Stimulated activated CD4-positive, alpha-beta T cell treated with anti-CD3 and anti-CD28 coated beads, Interleukin-4, amount 100 ng/mL, for 1 hour (primary cell): ENCODE measurements around the gene FOXO1.

Experiments used
- DNase-seq: peaks from one replicate; pipeline ENCODE4 v3.0.0-alpha.2; 2020

Gene FOXO1

DNA sequence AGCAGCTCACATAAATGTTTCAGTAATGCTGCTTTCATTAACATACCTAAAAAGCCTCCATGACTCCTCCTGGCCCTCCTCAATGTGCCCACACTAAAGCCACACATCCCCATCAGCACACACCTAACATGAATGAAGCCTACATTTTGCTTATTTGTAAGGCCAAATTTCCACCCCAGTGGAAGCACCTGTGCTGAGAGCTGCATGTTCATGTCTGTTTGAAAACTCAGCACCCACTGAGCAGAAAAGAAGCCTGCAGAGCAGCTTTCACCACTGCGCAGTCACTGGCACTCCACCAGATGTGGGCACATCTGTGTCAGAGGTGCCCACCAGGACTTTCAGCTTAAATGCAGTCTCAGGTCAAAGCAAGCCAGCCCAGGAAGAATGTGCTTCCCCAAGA is 93.5 kb downstream of the FOXO1 start:
- DNase-seq: no peak

DNA sequence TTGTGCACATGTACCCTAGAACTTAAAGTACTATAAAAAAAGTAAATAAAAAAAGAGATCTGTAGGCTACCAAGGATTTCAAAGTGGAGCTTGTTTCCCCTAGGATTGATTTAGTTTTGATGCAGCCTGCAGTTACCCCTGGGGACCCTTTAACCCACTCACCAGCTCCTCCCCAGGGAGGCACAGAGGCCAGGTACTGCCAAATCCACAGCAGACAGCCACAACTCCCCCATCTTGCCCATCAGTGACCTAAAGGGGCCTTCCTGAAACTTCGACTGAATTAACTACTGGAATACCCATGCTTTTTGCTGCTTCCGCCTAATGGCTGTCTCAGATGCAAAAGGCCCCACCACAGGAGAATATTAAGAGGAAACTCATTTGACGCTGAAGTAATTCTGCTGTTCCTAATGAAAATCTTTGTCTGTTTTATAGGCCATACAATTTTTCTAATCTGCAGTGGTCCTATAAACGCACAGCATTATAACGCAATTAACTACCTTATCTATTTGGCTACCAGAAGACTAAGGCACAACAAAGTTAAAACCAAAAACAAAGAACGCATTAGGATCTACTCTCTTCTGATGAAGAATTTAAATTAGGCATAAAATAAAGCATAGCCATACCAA is 95.0 kb downstream of the FOXO1 start:
- no peak for DNase-seq

DNA sequence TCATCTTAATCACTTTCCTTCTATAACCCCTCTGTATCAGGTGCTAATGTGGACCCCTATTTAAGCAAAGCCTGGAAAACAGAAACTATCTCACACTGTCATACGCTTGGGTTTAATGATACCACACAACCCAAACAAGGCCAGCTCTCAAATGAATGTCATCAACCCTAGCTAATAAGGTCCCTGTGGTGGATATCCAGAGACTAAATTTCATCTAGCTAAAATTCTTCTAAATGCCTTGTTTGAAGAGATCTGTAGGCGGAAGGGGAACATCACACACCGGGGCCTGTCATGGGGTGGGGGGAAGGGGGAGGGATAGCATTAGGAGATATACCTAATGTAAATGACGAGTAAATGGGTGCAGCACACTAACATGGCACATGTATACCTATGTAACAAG is 95.5 kb downstream of the FOXO1 start:
- DNase-seq: no peak

DNA sequence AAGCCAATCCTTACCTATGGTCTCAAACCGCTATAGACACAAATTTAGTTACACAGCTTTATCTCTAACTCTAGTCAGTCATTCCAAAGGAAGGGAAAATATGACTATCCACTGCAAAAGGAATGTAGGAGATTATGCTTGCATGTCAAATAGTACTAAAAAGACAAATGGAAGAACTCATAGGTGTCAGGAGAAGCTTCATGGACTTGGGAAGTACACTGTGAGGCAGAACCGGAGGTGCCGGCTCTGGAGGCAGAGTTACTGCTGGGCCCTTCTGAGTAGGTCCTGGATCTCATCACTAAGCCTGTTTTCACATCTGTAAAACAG is 97.5 kb downstream of the FOXO1 start:
- no peak for DNase-seq

DNA sequence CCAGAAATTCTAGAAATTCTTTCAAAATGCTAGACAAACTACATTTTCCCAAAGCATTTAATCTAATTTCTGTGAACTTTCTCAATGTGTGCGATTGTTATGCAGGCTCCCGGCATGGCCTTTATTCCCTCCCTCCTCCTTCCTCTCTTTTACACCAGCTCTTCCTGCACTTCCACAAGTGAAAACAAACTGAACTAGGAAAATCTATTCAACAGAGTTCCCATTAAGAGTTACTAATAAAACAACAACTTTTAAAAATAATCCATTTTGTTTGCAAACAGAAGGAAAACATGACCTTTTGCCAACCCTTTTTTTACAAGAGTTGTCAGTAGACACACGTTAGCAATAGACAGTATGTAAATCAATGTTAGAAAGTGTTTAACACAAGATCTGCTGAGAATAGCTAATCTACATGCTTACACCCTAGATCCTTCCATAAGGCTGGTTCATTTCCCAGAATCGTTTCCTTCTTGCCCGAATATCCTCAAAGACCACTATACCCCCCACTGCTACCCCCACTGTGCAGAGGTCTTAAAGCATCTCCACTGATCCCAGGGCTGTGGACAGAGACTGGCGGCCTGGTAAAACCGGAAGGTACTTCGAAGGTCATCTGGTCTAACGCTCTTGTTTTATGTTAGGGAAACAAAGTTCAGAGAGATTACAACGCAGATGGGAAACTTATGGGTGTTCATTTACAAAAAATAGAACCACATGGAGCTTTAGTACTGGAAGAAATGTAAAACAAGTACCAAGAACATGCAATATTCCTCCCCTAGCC is 98.0 kb downstream of the FOXO1 start:
- DNase-seq: no peak

DNA sequence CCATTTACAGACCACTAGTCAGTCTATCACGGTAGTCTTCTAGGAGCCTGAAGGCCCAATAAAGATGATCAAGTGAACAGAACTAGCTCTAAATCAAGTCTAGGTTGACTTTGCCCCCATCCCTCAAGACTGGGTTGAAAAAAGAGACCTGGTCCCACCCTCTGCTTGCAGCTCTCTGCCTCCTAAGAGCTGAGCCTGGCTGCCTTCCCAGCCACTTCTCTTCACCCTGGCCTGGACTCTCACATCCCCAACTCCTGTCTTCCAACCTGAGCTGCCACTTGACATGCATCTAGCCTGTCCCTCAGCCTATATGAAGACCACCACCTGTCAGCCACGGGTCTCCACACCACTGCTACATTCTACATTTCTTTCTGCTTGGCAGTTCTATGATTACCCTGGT is 99.6 kb downstream of the FOXO1 start:
- DNase-seq: no peak

DNA sequence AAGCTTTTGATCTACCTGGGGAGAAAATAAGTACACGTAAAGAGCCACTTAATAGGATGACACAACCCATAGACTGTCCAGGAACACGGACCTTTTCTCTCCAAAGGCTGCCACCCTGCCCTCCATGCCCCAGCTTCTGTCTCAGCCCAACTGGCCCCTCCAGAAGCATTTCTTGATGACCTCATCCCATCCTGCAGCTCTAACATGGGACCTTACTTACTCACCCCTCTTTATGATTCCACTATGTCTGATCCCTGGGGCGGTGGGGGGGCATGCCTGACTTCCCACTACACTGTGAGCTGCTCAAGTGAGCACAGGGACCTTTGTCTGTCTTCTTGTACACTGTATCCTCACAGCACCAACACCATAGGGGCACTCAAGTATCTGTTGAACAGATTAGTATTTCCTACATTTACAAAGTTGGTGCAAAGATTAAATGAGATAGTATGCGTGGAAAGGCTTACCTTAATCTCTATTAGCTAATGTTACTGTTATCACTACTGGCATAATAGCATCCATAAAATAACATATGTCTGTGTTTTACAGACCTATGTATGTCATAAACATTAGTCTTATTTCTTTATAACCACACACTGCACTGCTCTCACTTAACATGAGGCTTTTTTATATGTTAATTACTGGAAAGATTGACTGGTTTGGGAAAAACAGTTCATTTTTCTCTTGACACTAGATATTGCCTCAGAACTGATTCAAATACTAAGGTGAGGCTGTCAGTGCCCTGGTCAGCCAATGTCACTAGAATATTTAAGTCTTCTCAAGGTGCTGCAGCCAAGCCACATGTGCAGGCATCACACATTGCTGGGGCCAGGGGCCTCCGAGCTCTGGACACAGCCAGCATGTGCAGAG is 100.9 kb downstream of the FOXO1 start:
- DNase-seq: no peak

DNA sequence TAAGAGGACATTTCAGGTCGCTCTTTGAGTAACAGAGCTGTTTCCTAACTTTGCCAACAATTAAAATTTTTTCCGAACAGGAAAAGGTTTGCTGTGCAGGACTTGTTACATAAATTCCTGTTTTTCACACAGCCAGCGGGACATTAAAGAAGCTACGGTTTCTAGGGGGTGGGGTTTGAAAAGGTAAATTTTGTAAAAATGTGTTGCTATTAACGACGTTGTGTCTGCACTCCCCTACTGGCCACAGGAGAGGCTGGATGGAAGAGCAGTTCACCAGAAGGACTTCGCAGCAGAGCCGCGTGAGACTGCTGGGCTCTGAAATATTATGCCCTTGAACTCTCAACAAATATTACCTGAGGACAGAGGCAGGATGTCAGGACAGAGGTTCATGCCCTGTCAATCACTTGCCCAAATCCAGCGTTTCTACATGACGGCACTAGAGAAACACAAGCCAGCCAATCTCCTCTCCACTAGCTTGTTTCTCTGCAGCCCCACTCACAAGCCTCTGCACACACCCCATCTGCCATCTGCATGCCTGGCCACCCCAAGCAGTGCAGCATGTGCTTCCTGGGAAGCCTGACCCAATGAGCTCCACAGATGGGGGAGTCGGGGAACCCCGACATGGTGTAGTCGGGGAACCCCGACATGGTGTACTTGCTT is 102.0 kb downstream of the FOXO1 start:
- no peak for DNase-seq

DNA sequence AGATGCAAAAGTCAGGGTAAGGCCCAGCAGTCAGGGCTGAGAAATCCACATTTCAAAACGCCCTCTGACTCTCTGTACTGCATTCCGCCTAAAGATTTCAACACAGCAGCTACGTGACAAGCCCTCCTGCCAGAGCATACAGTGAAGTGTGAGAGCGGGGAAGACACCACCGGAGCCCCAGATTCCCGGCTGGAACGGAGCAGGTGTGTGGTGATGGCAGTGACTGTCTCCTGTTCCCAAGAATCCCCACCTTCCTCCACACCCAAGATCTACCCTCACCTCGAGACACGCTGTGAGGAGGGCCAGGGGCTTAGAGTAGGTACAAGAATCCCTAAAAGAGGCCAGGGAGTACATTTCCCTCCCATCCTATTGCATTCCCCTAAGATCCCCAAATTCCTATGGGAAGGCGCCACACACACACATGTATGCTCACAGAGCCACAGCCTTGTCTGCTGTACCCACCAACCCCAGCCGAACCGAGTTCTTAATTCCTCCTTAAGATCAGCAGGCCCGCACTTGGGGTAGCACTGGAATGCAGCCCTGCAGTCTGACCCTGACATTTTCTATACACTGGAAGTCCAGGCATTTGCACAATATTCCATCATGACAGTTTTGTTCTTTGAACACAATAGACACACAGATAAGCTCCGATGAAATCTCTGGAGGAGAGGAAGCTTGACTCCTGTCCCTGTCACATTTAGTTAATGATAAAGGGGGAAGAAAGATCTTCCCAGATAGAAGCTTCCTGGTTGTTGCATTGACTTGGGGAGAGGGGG is 102.9 kb downstream of the FOXO1 start:
- DNase-seq: no peak

DNA sequence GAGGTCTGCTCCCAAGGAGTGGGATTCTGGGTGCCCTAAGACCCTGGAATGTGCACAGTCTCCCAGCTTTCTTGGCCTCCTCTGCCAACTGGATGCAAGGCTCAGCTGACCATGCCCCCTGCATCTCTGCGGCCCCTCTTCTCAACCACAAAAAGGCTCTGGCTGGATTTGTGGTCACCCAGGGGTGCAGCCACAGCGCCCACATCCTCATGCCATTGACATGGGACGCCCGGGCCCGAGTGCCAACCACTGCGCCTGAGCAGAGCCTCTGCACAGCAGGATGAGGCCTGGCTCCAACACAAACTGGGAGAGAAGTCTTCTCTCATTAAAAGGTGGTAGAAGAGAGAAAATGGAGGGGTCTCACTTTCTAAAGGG is 103.5 kb downstream of the FOXO1 start:
- DNase-seq: no peak

DNA sequence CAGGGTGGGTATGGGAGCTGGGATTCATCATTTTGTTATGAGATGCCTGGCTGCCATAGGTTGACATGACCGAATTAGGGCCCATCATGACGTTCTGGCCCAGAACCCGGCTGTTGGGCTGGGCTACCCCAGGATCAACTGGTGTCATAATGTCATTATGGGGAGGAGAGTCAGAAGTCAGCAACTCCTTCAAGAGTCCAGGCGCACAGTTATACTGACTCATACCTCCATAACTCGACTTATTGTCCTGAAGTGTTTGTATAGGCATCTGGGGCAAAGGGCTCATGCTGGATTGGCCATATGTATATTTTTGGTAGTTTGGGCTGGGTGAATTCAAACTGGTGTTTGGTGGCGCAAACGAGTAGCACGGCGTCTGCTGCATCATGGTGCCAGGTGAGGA is 106.5 kb downstream of the FOXO1 start:
- DNase-seq: no peak

DNA sequence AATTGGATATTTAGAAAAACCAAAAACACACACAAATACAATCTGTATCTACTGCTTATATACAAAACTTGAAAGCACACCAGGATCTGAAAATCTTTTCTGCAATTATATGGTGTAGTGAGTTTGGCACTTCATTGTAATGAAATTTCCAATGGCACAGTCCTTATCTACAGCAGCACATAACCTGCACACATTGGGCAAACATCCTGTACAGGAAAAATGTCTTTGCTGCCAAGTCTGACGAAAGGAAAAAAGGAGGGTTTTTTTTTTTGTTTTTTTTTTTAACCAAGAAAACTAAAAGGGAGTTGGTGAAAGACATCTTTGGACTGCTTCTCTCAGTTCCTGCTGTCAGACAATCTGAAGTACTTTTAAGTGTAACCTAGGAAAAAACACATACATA is 107.8 kb downstream of the FOXO1 start:
- no peak for DNase-seq

DNA sequence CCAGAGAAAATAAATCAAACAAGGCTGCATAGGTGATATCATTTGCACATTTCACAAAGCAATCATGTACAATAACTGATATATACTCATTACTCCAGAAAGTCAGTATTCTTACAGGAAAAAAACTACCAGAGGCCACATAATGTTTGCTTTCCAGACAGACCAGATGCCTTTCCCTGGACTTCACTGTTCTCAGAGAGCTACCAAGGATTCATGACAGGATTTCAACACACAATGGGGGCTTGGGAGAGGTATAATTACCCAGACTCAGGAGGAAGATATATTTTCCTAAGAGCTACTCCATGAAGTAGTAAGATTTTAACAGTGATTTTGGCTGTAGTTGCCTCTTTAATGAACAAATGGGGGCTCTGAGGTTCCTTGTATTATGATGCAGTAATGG is 110.0 kb downstream of the FOXO1 start:
- no peak for DNase-seq

DNA sequence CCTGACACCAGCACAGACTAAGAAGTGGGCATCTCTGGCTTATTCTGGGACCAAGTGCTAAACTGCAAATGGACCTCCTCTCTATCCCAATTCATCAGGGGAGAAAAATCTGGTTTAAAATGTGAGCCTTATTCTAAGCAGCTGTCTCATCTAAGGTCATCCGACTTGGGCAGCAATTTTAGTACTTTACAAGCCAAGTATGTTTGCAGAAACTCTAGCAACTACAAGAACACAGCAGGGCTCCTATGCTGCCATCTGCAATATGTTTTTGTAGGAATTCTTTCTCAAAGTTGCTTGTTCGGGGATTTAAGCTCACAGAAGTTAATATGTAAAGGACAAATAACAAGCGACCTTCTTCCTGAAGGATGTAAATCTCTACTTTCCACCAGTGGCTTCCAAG is 113.1 kb downstream of the FOXO1 start:
- no peak for DNase-seq

DNA sequence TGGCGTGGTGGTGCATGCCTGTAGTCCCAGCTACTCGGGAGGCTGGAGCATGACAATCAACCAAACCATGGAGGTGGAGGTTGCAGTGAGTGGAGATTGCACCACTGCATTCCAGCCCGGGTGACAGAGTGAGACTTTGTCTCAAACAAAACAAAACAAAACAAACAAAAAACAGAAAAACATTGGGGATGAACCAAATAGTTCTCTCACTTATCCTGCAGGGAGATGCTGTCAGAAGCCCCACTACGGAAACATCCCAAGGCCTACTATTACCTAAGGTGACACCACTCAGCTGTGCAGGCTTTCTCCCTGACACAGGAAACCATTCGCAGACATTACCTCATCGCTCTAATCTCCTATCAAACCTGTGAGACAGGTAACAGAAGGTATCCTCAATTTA is 113.5 kb downstream of the FOXO1 start:
- DNase-seq: no peak

DNA sequence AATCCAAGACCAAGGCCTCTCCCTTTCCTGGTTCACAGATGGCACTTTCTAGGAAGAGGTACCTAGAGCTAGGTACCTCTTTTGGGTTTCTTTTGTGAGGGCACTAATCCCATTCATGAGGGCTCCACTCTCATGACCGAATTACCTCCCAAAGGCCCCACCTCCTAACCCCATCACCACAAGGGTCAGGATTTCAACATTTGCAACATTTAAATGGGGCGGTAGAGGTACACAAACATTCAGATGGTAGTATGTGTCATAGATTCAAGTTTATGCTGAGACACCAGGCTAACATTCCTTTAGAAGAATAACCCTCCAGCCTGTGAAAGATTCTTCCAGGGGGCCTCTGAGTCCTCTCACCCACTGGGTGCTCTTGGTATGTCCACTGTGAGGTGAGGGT is 116.3 kb downstream of the FOXO1 start:
- DNase-seq: no peak

DNA sequence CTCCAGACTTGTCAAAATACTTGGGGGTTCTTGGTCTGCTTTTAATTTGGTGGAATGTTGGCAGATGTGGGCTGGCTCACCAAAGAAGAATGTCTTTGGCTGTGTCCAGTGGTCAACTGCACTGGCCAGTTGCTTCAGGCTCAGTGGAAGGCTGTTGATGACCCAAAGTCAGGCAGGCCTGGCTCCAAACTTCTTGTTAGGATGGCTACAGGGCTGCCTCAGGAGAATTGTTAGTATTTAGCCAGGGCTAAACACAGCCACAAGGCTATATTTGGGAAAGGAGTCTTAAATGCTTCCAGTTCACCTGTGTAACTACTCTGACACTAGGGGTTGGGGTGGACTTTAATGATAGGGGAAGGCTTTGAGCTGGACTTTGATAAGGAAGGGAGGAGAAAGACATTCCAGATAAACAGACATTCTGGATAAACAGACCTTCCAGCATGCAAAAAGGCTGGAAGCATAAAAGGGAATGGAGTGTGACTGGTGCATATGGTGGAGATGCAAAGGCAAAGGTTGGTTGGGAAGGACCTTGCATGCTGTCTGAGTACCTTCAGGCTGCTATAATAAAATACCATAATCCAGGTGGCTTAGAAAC is 116.8 kb downstream of the FOXO1 start:
- no peak for DNase-seq

DNA sequence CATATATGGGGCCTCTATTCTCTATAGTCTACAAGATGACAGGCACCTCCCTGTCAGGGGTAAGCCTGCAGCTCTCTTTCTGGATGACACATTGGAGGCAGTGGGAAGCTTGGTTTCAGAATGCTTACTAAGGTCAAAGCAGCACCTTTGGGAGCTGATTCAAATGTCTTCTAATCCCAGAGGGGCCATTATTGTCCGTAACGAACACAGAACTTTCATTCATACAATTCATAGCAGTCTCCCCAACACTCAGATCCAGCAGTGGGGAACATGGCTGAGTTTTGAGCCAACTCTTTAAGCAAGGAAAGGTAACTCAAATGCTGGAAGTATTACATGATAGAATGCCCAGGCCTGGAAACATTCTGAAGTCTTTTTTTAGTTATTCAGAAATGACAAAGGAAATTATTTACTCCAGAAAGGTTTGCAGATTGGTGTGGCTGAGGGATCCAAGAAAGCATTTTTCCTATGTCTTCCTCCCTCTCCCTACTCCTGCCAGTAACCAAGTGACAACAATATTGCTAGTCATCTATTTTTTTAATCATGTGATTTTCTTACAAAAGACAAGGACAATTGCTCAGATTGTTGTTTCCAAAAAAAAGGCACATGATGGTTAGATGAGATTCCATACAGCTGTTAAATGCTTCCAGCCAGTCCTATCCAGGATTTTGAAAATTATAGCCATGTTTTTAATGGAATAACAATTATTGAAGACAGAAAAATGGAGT is 118.7 kb downstream of the FOXO1 start:
- no peak for DNase-seq

DNA sequence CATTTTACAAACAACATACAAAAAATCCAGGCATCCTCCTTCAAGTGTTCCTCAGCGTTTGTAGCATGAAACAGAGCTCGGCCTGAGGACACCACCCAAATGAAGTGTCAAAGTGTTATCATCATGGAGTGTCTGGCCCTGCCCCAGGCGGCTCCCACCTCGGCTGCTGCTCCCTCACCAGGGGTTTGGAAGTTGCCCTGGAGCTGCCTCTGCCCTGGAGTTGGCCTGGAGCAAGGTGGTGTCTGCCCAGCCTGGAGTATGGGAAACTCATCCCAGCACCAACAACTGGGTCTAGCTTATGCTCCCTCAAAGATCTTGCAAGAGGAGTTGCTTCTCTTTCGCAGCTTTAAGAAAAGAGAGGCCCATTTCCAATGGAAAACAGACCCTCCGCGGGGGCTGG is 120.4 kb downstream of the FOXO1 start:
- no peak for DNase-seq

DNA sequence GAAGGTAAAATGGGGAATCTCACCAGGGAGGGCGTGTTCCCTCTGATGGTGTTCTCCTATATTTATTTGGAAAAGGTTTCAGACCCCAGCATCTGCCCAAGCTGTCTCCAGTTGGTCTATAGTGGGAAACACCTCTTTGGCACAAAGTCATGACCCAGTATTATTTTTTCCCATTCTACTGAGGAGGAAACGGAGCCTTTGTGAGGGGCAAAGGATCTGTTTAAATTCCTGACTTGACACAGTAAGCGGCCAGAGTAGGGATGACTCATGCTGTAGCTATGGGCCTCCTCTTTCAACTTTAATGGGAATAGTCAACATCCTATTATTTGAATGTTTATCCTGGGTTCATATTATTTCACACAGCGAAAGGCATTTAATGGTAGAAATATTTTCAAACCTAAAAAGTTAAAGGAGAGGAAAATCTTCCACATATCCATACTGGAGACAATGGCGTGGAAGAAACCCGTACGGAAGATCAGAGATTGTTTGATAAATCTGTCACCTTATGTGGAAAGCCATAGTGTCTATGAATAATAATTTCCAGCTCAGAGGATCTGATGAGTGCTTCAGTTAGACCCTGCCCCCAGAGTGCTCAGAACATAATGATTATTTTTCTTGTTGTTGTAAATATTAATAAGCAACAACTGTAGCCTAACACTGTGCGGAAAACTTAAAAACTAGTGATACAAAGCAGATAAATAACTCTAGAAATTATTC is 126.0 kb downstream of the FOXO1 start:
- DNase-seq: no peak
